Keratinocyte (primary cell): Measurements from ENCODE around the gene THG1L. TPM values are rescaled to one million over a fixed set of nuclear protein-coding genes. Genes with fewer than 3 reads are reported as not detected.

Experiments
- DNase-seq: peaks from one replicate; pipeline ENCODE4 v3.0.0-alpha.2; 2011; ENCODE audit warnings: low read depth, missing footprints, low spot score
- FAIRE-seq: peaks from 2 replicates; lab custom pipeline; 2011; peaks lifted over from hg19 to GRCh38; lab: Jason Lieb, UNC
- H2AFZ ChIP-seq: 2 replicates; pipeline ENCODE4 v1.6.0; 2012; ENCODE audit warnings: low read length, control low read depth, inconsistent platforms; ENCODE audit not compliant: control insufficient read depth
- H3K27ac ChIP-seq: 2 replicates; pipeline ENCODE4 v1.5.1; 2011; ENCODE audit warnings: low read length; ENCODE audit not compliant: control insufficient read depth, insufficient read depth
- H3K27me3 ChIP-seq: 3 replicates; pipeline ENCODE4 v1.6.0; 2011; ENCODE audit warnings: low read length; ENCODE audit not compliant: control insufficient read depth, insufficient read depth; ENCODE audit errors: extremely low read depth
- H3K36me3 ChIP-seq, 2 experiments: 2 replicates in 1 of 2; 3 replicates in 1 of 2; pipeline ENCODE4 v1.5.1; 2011; ENCODE audit warnings: low read length in 2 of 2, mild to moderate bottlenecking in 1 of 2; ENCODE audit not compliant: control insufficient read depth in 2 of 2, insufficient read depth in 2 of 2; ENCODE audit errors: extremely low read depth in 1 of 2
- H3K4me1 ChIP-seq: 3 replicates; pipeline ENCODE4 v1.5.1; 2011; ENCODE audit warnings: low read length; ENCODE audit not compliant: control insufficient read depth, insufficient read depth; ENCODE audit errors: extremely low read depth
- H3K4me2 ChIP-seq: 3 replicates; pipeline ENCODE4 v1.6.0; 2011; ENCODE audit warnings: low read depth, low read length; ENCODE audit not compliant: control insufficient read depth, insufficient read depth; ENCODE audit errors: extremely low read depth
- H3K4me3 ChIP-seq, 3 experiments: fragments of 200-600 bp in 1 of 3; sonication (generic) in 1 of 3; 2 replicates in 2 of 3; 3 replicates in 1 of 3; pipeline ENCODE4 v1.5.1; 2011 to 2016; ENCODE audit warnings: low read length in 3 of 3, mild to moderate bottlenecking in 3 of 3, control low read depth in 2 of 3, inconsistent platforms in 1 of 3, low read depth in 1 of 3, mixed read lengths in 1 of 3, mixed run types in 1 of 3, moderate library complexity in 1 of 3; ENCODE audit not compliant: control insufficient read depth in 2 of 3, insufficient read depth in 2 of 3; ENCODE audit errors: extremely low read depth in 1 of 3
- H3K79me2 ChIP-seq: 2 replicates; pipeline ENCODE4 v1.6.0; 2012; ENCODE audit warnings: low read length; ENCODE audit not compliant: control insufficient read depth, insufficient read depth
- H3K9ac ChIP-seq: 3 replicates; pipeline ENCODE4 v1.6.0; 2011; ENCODE audit warnings: low read length; ENCODE audit not compliant: control insufficient read depth, insufficient read depth; ENCODE audit errors: extremely low read depth
- H3K9me1 ChIP-seq: 3 replicates; pipeline ENCODE4 v1.6.0; 2011; ENCODE audit warnings: low read length; ENCODE audit not compliant: control insufficient read depth, insufficient read depth; ENCODE audit errors: extremely low read depth
- H3K9me3 ChIP-seq: 2 replicates; pipeline ENCODE4 v1.5.1; 2012; ENCODE audit warnings: low read depth, low read length; ENCODE audit not compliant: control insufficient read depth
- H4K20me1 ChIP-seq: 3 replicates; pipeline ENCODE4 v1.6.0; 2011; ENCODE audit warnings: low read length; ENCODE audit not compliant: control insufficient read depth, insufficient read depth; ENCODE audit errors: extremely low read depth
- CTCF ChIP-seq, 3 experiments: IDR thresholded peaks in 1 of 3; conservative IDR thresholded peaks in 1 of 3; optimal IDR thresholded peaks in 1 of 3; 2 replicates in 2 of 3; 3 replicates in 1 of 3; pipeline versions ENCODE3 to v1.5.1; 2011; ENCODE audit warnings: low read length in 3 of 3, mild to moderate bottlenecking in 3 of 3, moderate library complexity in 2 of 3, control low read depth in 1 of 3, inconsistent platforms in 1 of 3; ENCODE audit not compliant: insufficient read depth in 2 of 3; ENCODE audit errors: extremely low read depth in 1 of 3
- EZH2 ChIP-seq: IDR thresholded peaks from one replicate; pipeline ENCODE4 v1.6.1; 2012; ENCODE audit warnings: inconsistent platforms, mild to moderate bottlenecking, low read length, moderate library complexity
- dilution Hi-C: fragments of 300-500 bp; cut with MboI; formaldehyde crosslinking; loops from one replicate; pipeline ENCODE4 v1.7.0; 2020; ENCODE audit warnings: low sequenced_read_pairs; ENCODE audit not compliant: extremely low pct_ligation_motif_present
- polyA plus RNA-seq, 5 experiments: library from polyadenylated mRNA; depleted of rRNA in 3 of 5; stranded (reverse) in 3 of 5; stranded (forward) in 1 of 5; unstranded in 1 of 5; fragments of >200 nt; gene quantifications; 1 replicate in 1 of 5; 2 replicates in 3 of 5; 3 replicates in 1 of 5; pipeline versions ENCODE4 v1.2.1 to v1.2.3, GENCODE V29; 2011 to 2012; ENCODE audit warnings: missing spikeins in 2 of 5, low read depth in 1 of 5, low replicate concordance in 1 of 5

The THG1L gene
- polyA plus RNA-seq, 1 donor (not counting 4 experiments of a cell fraction or from before 2014, with no cell fraction given): 23.4 TPM

GRCh38 chr5:157741131-157741530 lies 9.9 kb downstream of the THG1L start:
- peaks cover 11% of the 10 kb centered on the region for H3K4me1 ChIP-seq
- no peak overlapping the region for H3K27ac ChIP-seq
- dilution Hi-C loops: no loop called here
- no peak for FAIRE-seq
- no peak overlapping the region for H3K4me2 ChIP-seq
- peaks cover 5% of the 10 kb centered on the region for H3K79me2 ChIP-seq
- TF ChIP-seq EZH2: no peak
- no peak for TF ChIP-seq CTCF (optimal IDR thresholded peaks at IDR 0.05 in 1 of 3, IDR thresholded peaks at IDR 0.05 in 1 of 3, conservative IDR thresholded peaks at IDR 0.05 in 1 of 3; ENCODE audit: extremely low read depth in 1 of 3, insufficient read depth in 2 of 3, low read length in 3 of 3)
- no peaks in the 10 kb centered on the region for H3K27me3 ChIP-seq
- no peaks in the 10 kb centered on the region for H4K20me1 ChIP-seq
- peaks cover 0 to 2% of the 10 kb centered on the region in 2 experiments for H3K36me3 ChIP-seq
- H3K9me1 ChIP-seq: no peaks in the 10 kb centered on the region
- DNase-seq: no peak
- no peak overlapping the region for H3K4me3 ChIP-seq
- no peak overlapping the region for H3K9ac ChIP-seq
- no peaks in the 10 kb centered on the region for H3K9me3 ChIP-seq
- H2AFZ ChIP-seq: no peak overlapping the region

GRCh38 chr5:157743163-157744050 lies 12.2 kb downstream of the THG1L start, which contains the start of gene LSM11:
Gene LSM11 (plus strand): TSS chr5:157743712. CDS start chr5:157743751, 39 bp downstream.
- H3K9me3 ChIP-seq: no peaks in the 10 kb centered on the region
- H3K27ac ChIP-seq: peak within 1 kb of the TSS; percentile 5
- H4K20me1 ChIP-seq: no peaks in the 10 kb centered on the region
- no peaks in the 10 kb centered on the region for H3K9me1 ChIP-seq
- TF ChIP-seq EZH2 (no peak), CTCF (optimal IDR thresholded peaks at IDR 0.05 in 1 of 3, IDR thresholded peaks at IDR 0.05 in 1 of 3, conservative IDR thresholded peaks at IDR 0.05 in 1 of 3; ENCODE audit: extremely low read depth in 1 of 3, insufficient read depth in 2 of 3, low read length in 3 of 3) (peak; percentile 85 to 100 (median 97))
- H3K4me2 ChIP-seq: peak within 1 kb of the TSS; percentile 87
- peak within 1 kb of the TSS; percentile 63 to 79 (median 75) for H3K4me3 ChIP-seq
- dilution Hi-C loops: no loop called here
- peak; percentile 35 for DNase-seq
- no peaks in the 10 kb centered on the region for H3K27me3 ChIP-seq
- H3K4me1 ChIP-seq: peaks cover 11% of the 10 kb centered on the region
- peak within 1 kb of the TSS; percentile 77 for H3K9ac ChIP-seq
- peaks cover 5% of the 10 kb centered on the region for H3K79me2 ChIP-seq
- no peaks in the 10 kb centered on the region for H3K36me3 ChIP-seq
- H2AFZ ChIP-seq: peak within 1 kb of the TSS; percentile 78
- no peak for FAIRE-seq
